HL-60 (cell line): ENCODE measurements around the gene DYRK2.

Source experiments
- GABPA ChIP-seq: IDR thresholded peaks from 2 replicates; pipeline ENCODE4 v1.6.1; 2012; ENCODE audit warnings: low read depth
- TF ChIP-seq, protein P1 (sequence below): IDR thresholded peaks from one replicate; pipeline ENCODE4 v1.5.1; 2011; ENCODE audit warnings: low read length, control low read depth, inconsistent platforms; ENCODE audit not compliant: insufficient read depth

DNA sequence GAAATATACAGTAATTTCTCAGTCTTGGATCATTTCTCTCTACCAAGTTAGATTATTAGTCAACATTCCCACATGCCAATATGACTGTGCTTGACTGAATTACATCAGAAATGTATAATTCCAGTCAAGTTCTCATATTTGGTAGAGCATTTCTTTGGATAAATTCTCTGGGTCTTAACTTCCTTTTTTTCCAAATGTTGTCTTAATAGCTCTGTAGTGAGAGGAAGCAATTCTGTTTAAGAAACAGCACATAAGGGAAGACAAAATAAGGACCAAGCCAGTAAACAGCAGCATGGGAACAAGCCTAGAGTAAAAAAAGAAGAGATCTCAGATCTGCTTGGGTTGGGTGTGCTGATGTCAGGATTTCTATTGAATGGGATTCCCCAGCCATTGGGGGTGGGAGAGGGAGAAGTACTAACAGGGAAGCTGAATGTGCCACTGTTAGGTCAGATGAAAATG, 14.2 kb upstream of the DYRK2 start:
- TF ChIP-seq GABPA: no peak
- TF ChIP-seq, protein P1, sequence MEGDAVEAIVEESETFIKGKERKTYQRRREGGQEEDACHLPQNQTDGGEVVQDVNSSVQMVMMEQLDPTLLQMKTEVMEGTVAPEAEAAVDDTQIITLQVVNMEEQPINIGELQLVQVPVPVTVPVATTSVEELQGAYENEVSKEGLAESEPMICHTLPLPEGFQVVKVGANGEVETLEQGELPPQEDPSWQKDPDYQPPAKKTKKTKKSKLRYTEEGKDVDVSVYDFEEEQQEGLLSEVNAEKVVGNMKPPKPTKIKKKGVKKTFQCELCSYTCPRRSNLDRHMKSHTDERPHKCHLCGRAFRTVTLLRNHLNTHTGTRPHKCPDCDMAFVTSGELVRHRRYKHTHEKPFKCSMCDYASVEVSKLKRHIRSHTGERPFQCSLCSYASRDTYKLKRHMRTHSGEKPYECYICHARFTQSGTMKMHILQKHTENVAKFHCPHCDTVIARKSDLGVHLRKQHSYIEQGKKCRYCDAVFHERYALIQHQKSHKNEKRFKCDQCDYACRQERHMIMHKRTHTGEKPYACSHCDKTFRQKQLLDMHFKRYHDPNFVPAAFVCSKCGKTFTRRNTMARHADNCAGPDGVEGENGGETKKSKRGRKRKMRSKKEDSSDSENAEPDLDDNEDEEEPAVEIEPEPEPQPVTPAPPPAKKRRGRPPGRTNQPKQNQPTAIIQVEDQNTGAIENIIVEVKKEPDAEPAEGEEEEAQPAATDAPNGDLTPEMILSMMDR: no peak
